Bronchial epithelial cell (primary cell): ENCODE results near the gene SCUBE1. TPM values are rescaled to one million over a fixed set of nuclear protein-coding genes. Genes with fewer than 3 reads are reported as not detected.
A peak's percentile ranks its signal among the peaks of the same experiment; 100 is the strongest.

Experiments
- DNase-seq: peaks from one replicate; pipeline ENCODE4 v3.0.0-alpha.2; 2010; ENCODE audit warnings: low read depth
- FAIRE-seq: peaks from 2 replicates; lab custom pipeline; 2011; peaks lifted over from hg19 to GRCh38; lab: Jason Lieb, UNC
- H3K27me3 ChIP-seq: 2 replicates; pipeline ENCODE4 v1.5.1; 2011; ENCODE audit warnings: low read length; ENCODE audit not compliant: control insufficient read depth, insufficient read depth
- H3K36me3 ChIP-seq: 2 replicates; pipeline ENCODE4 v1.5.1; 2011; ENCODE audit warnings: low read length; ENCODE audit not compliant: control insufficient read depth, insufficient read depth
- H3K4me3 ChIP-seq: 2 replicates; pipeline ENCODE4 v1.5.1; 2011; ENCODE audit warnings: mild to moderate bottlenecking, low read depth, low read length, control low read depth
- CTCF ChIP-seq: IDR thresholded peaks from 2 replicates; pipeline ENCODE4 v1.5.1; 2011; ENCODE audit warnings: mild to moderate bottlenecking, moderate library complexity, low read length, control low read depth, inconsistent platforms; ENCODE audit not compliant: insufficient read depth, severe bottlenecking
- total RNA-seq: library from RNA; depleted of rRNA; stranded (reverse); fragments of >200 nt; gene quantifications from 2 replicates; pipeline ENCODE4 v1.2.1, GENCODE V29; 2014

Gene SCUBE1
- total RNA-seq, 1 donor from 2014 or later, result under 0.01 TPM

GRCh38 chr22:43152357-43153071 is 190.7 kb downstream of the SCUBE1 start:
- no peak for TF ChIP-seq CTCF
- Histone ChIP-seq H3K36me3 (peaks cover 15% of the 10 kb centered on the region), H3K4me3 (peak overlapping the region; percentile 91), H3K27me3 (no peaks in the 10 kb centered on the region)
- DNase-seq, result peak; percentile 63
- no peak for FAIRE-seq

- FAIRE-seq (no peak), DNase-seq (no peak)
- Histone ChIP-seq H3K4me3 (peak overlapping the region; percentile 91), H3K36me3 (peaks cover 15% of the 10 kb centered on the region), H3K27me3 (no peaks in the 10 kb centered on the region)
- no peak for TF ChIP-seq CTCF
These were observed 191.2 kb downstream of the SCUBE1 start for GRCh38 chr22:43152003-43152356.

- Histone ChIP-seq H3K4me3 (peak within 1 kb of the TSS; percentile 91), H3K36me3 (peaks cover 15% of the 10 kb centered on the region), H3K27me3 (no peaks in the 10 kb centered on the region)
- TF ChIP-seq CTCF, result no peak
- no peak for FAIRE-seq
- DNase-seq, result no peak
These were observed 191.7 kb downstream of the SCUBE1 start, which contains the start of gene TSPO for GRCh38 chr22:43151251-43152002. TSS of gene TSPO (plus strand) at chr22:43151559. CDS start at chr22:43159239, 7,680 bp downstream.

GRCh38 chr22:43150731-43151206 is 192.4 kb downstream of the SCUBE1 start:
- DNase-seq (no peak), FAIRE-seq (no peak)
- Histone ChIP-seq H3K4me3 (peak overlapping the region; percentile 91), H3K27me3 (no peaks in the 10 kb centered on the region), H3K36me3 (peaks cover 11% of the 10 kb centered on the region)
- TF ChIP-seq CTCF, result no peak

GRCh38 chr22:43148581-43148980 is 194.6 kb downstream of the SCUBE1 start:
- TF ChIP-seq CTCF, result no peak
- H3K27me3 ChIP-seq, result no peaks in the 10 kb centered on the region
- H3K4me3 ChIP-seq, result no peak overlapping the region
- no peaks in the 10 kb centered on the region for H3K36me3 ChIP-seq
- DNase-seq, result peak; percentile 52
- FAIRE-seq, result no peak
